Endothelial cell of umbilical vein (primary cell): Measurements from ENCODE around the gene COMMD8. TPM values are rescaled to one million over a fixed set of nuclear protein-coding genes. Genes with fewer than 3 reads are reported as not detected.

Experiments used
- BruUV-seq: library from RNA; stranded (reverse); fragments of 400-500 nt; replicated peaks from 2 replicates; lab custom pipeline; 2021; lab: Mats Ljungman, UMichigan
- CTCF ChIA-PET: fragments of 300-600, 350-600 bp; sonication (Branson Sonifier 250); formaldehyde crosslinking; loops from one replicate; lab custom pipeline; 2021; ENCODE audit warnings: antibody characterized with exemption, inconsistent platforms; lab: Charles Lee
- POLR2A ChIA-PET: fragments of 300-600, 350-600 bp; sonication (Branson Sonifier 250); formaldehyde crosslinking; loops from one replicate; lab custom pipeline; 2021; ENCODE audit warnings: antibody characterized with exemption, inconsistent platforms; lab: Charles Lee
- DNase-seq: peaks from one replicate; pipeline ENCODE4 v3.0.0-alpha.2; 2011; ENCODE audit warnings: low read depth, low spot score
- FAIRE-seq: peaks from 2 replicates; lab custom pipeline; 2011; peaks lifted over from hg19 to GRCh38; lab: Jason Lieb, UNC
- H2AFZ ChIP-seq: 2 replicates; pipeline ENCODE4 v1.6.0; 2012; ENCODE audit warnings: low read depth, low read length, control low read depth, inconsistent platforms
- H3K27ac ChIP-seq: 2 replicates; pipeline ENCODE4 v1.5.1; 2011; ENCODE audit warnings: low read depth, mild to moderate bottlenecking, control low read depth, low read length, moderate library complexity; ENCODE audit not compliant: insufficient read depth
- H3K27me3 ChIP-seq, 2 experiments: 2 replicates each; pipeline versions ENCODE4 v1.6.0 to v1.6.1; 2011; ENCODE audit warnings: low read length in 2 of 2, mixed read lengths in 1 of 2; ENCODE audit not compliant: control insufficient read depth in 2 of 2, insufficient read depth in 2 of 2
- H3K36me3 ChIP-seq, 2 experiments: 2 replicates in 1 of 2; 3 replicates in 1 of 2; pipeline ENCODE4 v1.5.1; 2011; ENCODE audit warnings: low read length in 2 of 2, mild to moderate bottlenecking in 1 of 2, moderate library complexity in 1 of 2; ENCODE audit not compliant: control insufficient read depth in 2 of 2, insufficient read depth in 2 of 2; ENCODE audit errors: extremely low read depth in 1 of 2
- H3K4me1 ChIP-seq: 3 replicates; pipeline ENCODE4 v1.5.1; 2011; ENCODE audit warnings: mild to moderate bottlenecking, low read length; ENCODE audit not compliant: control insufficient read depth, insufficient read depth; ENCODE audit errors: extremely low read depth
- H3K4me2 ChIP-seq: 2 replicates; pipeline ENCODE4 v1.6.1; 2011; ENCODE audit warnings: low read length, control low read depth, mixed read lengths; ENCODE audit not compliant: insufficient read depth
- H3K4me3 ChIP-seq, 3 experiments: fragments of 200-600 bp in 1 of 3; sonication (generic), shearing (Covaris generic) in 1 of 3; replicated peaks in 1 of 3; 2 replicates each; pipeline ENCODE4 v1.5.1; 2011 to 2016; ENCODE audit warnings: control low read depth in 3 of 3, low read length in 3 of 3, mild to moderate bottlenecking in 2 of 3, inconsistent platforms in 1 of 3, low read depth in 1 of 3, moderate library complexity in 1 of 3; ENCODE audit not compliant: insufficient read depth in 1 of 3
- H3K79me2 ChIP-seq: 2 replicates; pipeline ENCODE4 v1.6.0; 2012; ENCODE audit warnings: low read length, inconsistent platforms; ENCODE audit not compliant: control insufficient read depth, insufficient read depth
- H3K9ac ChIP-seq: replicated peaks from 2 replicates; pipeline ENCODE3; 2011; ENCODE audit warnings: low read length, control low read depth; ENCODE audit not compliant: insufficient read depth; ENCODE audit errors: extremely low read depth
- H3K9me1 ChIP-seq: replicated peaks from 3 replicates; pipeline ENCODE4 v1.6.0; 2011; ENCODE audit warnings: mild to moderate bottlenecking, low read length; ENCODE audit not compliant: control insufficient read depth, insufficient read depth; ENCODE audit errors: extremely low read depth
- H3K9me3 ChIP-seq: replicated peaks from 2 replicates; pipeline ENCODE4 v1.5.1; 2012; ENCODE audit warnings: low read length, inconsistent platforms; ENCODE audit not compliant: control insufficient read depth, insufficient read depth
- H4K20me1 ChIP-seq: replicated peaks from 2 replicates; pipeline ENCODE3; 2011; ENCODE audit warnings: mild to moderate bottlenecking, low read length; ENCODE audit not compliant: control insufficient read depth, insufficient read depth; ENCODE audit errors: extremely low read depth
- EZH2 ChIP-seq: IDR thresholded peaks from 2 replicates; pipeline ENCODE4 v1.6.1; 2012; ENCODE audit warnings: borderline replicate concordance, low read depth, mild to moderate bottlenecking, moderate library complexity, low read length, inconsistent platforms; ENCODE audit not compliant: severe bottlenecking
- FOS ChIP-seq: IDR thresholded peaks from 2 replicates; pipeline ENCODE4 v1.6.1; 2011; ENCODE audit warnings: mild to moderate bottlenecking, low read length, moderate library complexity, borderline replicate concordance; ENCODE audit not compliant: insufficient read depth
- GATA2 ChIP-seq: IDR thresholded peaks from 2 replicates; pipeline ENCODE4 v1.7.0; 2011; ENCODE audit warnings: low read depth, mild to moderate bottlenecking, moderate library complexity, mixed read lengths, low read length; ENCODE audit not compliant: insufficient read length, insufficient read depth
- JUN ChIP-seq: IDR thresholded peaks from 2 replicates; pipeline ENCODE4 v1.6.1; 2011; ENCODE audit warnings: borderline replicate concordance, low read depth; ENCODE audit not compliant: insufficient read length, insufficient read depth
- MYC ChIP-seq: IDR thresholded peaks from one replicate; pipeline ENCODE4 v1.6.1; 2011; ENCODE audit warnings: mild to moderate bottlenecking, low read depth, low read length
- POLR2A ChIP-seq: IDR thresholded peaks from 2 replicates; pipeline ENCODE4 v1.6.1; 2012; ENCODE audit warnings: low read depth, mild to moderate bottlenecking, control low read depth, low read length
- POLR2AphosphoS5 ChIP-seq: IDR thresholded peaks from 2 replicates; pipeline ENCODE4 v1.6.1; 2012; ENCODE audit warnings: low read depth, mild to moderate bottlenecking, control low read depth, low read length, moderate library complexity; ENCODE audit not compliant: insufficient read depth
- dilution Hi-C: fragments of 300-500 bp; cut with MboI; formaldehyde crosslinking; loops from one replicate; pipeline ENCODE4 v1.15.0; 2019; ENCODE audit warnings: low sequenced_read_pairs; ENCODE audit not compliant: extremely low pct_ligation_motif_present
- intact Hi-C: fragments of 100-400 bp; cut with micrococcal nuclease; formaldehyde crosslinking; loops from one replicate; pipeline ENCODE4 v1.10.0; 2022
- polyA plus RNA-seq, 4 experiments: library from polyadenylated mRNA; depleted of rRNA in 3 of 4; stranded (reverse) in 3 of 4; unstranded in 1 of 4; fragments of >200 nt; gene quantifications; 2 replicates each; pipeline versions ENCODE4 v1.2.1 to v1.2.3, GENCODE V29; 2011 to 2012; ENCODE audit warnings: missing spikeins in 1 of 4
- total RNA-seq: library from RNA; stranded (reverse); gene quantifications from 2 replicates; pipeline ENCODE4 v1.2.3, GENCODE V29; 2021
- TF ChIP-seq, protein P1 (sequence below): IDR thresholded peaks from 2 replicates; pipeline ENCODE4 v1.6.1; 2011; ENCODE audit not compliant: insufficient read depth, insufficient read length
- TF ChIP-seq, protein P2 (sequence below), 2 donors: IDR thresholded peaks; 1 replicate in 1 of 2; 2 replicates in 1 of 2; pipeline ENCODE4 v1.5.1; 2011; ENCODE audit warnings: low read length in 2 of 2, mild to moderate bottlenecking in 2 of 2, moderate library complexity in 2 of 2, control low read depth in 1 of 2, inconsistent platforms in 1 of 2, low read depth in 1 of 2; ENCODE audit not compliant: insufficient read depth in 1 of 2; ENCODE audit errors: extremely low read depth in 1 of 2

COMMD8 gene
- total and polyA plus RNA-seq, 2 donors (not counting 3 experiments of a cell fraction or from before 2014, with no cell fraction given): 4.9 to 22.3 TPM

DNA sequence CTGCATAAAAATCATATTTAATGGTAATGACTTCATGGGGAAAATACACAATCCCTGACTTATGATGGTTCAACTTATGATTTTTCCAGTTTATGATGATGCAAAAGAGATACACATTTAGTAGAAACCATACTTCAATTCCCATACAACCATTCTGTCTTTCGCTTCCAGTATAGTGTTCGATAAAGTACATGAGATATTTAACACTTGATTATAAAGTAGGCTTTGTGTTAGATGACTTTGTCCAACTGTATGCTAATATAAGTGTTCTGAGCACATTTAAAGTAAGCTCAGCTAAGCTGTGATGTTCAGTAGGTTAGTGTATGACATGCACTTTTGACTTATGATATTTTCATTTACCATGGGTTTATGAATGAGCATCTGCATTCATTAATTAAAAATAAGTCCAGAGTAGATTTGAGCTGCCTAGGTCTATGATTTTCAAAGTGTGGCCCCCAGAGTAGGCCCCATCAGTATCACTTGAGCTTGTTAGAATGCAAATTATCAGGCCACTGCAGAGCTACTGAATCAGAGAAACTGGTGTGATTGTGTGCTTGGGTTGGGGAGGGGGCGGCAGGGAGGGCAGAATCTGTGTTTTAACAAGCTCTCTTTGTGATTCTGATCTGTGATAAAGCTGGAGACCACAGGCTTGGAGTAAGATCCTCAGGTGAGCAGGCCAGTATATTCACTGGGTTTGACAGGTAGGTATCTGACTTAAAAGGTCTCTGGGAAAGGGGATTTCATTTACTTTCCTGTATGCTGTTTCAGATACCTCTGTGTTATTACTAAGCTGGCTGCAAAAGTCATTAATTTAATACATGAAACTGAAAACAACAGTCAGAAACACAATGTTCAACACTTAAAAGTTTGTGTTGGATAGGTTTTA lies 30.0 kb upstream of the COMMD8 start:
- H3K79me2 ChIP-seq: peaks cover 5% of the 10 kb centered on the region
- TF ChIP-seq POLR2AphosphoS5 (no peak), MYC (no peak), JUN (no peak), POLR2A (no peak), GATA2 (no peak), EZH2 (no peak), FOS (no peak)
- TF ChIP-seq, protein P1, sequence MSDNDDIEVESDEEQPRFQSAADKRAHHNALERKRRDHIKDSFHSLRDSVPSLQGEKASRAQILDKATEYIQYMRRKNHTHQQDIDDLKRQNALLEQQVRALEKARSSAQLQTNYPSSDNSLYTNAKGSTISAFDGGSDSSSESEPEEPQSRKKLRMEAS: no peak
- TF ChIP-seq, protein P2, sequence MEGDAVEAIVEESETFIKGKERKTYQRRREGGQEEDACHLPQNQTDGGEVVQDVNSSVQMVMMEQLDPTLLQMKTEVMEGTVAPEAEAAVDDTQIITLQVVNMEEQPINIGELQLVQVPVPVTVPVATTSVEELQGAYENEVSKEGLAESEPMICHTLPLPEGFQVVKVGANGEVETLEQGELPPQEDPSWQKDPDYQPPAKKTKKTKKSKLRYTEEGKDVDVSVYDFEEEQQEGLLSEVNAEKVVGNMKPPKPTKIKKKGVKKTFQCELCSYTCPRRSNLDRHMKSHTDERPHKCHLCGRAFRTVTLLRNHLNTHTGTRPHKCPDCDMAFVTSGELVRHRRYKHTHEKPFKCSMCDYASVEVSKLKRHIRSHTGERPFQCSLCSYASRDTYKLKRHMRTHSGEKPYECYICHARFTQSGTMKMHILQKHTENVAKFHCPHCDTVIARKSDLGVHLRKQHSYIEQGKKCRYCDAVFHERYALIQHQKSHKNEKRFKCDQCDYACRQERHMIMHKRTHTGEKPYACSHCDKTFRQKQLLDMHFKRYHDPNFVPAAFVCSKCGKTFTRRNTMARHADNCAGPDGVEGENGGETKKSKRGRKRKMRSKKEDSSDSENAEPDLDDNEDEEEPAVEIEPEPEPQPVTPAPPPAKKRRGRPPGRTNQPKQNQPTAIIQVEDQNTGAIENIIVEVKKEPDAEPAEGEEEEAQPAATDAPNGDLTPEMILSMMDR (IDR thresholded peaks at IDR 0.05; ENCODE audit: extremely low read depth in 1 of 2, insufficient read depth in 1 of 2, low read depth in 1 of 2, low read length in 2 of 2): no peak

More for the DNA sequence above, 30.0 kb upstream of the COMMD8 start:
- ChIA-PET CTCF (interaction anchor here (1.4 to 2.0 kb wide), 4 partner anchors 8 to 71 kb away, joined by 3 to 6 read pairs (median 6); partner anchors contain the start of gene ATP10D), POLR2A (no interaction called here)
- no peaks in the 10 kb centered on the region for H3K9me3 ChIP-seq
- dilution Hi-C loops: no loop called here
- intact Hi-C loops: loop anchor here (5.0 kb wide), 1 partner anchor 174 kb away; no protein-coding TSS in a partner anchor
- no peak overlapping the region for H3K4me3 ChIP-seq
- BruUV-seq: no TSS peak
- H3K4me1 ChIP-seq: peaks cover 8% of the 10 kb centered on the region
- H2AFZ ChIP-seq: no peak overlapping the region
- no peak overlapping the region for H3K9ac ChIP-seq
- H3K4me2 ChIP-seq: no peak overlapping the region
- H3K9me1 ChIP-seq: no peaks in the 10 kb centered on the region
- FAIRE-seq (no peak), DNase-seq (no peak)
- H3K27ac ChIP-seq: no peak overlapping the region
- H3K27me3 ChIP-seq: no peaks in the 10 kb centered on the region
- peaks cover 0 to 2% of the 10 kb centered on the region in 2 experiments for H3K36me3 ChIP-seq
- no peaks in the 10 kb centered on the region for H4K20me1 ChIP-seq
